ENCODE data around the gene STAC2. TPM values are rescaled to one million over a fixed set of nuclear protein-coding genes. Genes with fewer than 3 reads are reported as not detected.
A peak's percentile ranks its signal among the peaks of the same experiment; 100 is the strongest.

STAC2 gene
- polyA plus RNA-seq, 3 donors: not detected

DNA sequence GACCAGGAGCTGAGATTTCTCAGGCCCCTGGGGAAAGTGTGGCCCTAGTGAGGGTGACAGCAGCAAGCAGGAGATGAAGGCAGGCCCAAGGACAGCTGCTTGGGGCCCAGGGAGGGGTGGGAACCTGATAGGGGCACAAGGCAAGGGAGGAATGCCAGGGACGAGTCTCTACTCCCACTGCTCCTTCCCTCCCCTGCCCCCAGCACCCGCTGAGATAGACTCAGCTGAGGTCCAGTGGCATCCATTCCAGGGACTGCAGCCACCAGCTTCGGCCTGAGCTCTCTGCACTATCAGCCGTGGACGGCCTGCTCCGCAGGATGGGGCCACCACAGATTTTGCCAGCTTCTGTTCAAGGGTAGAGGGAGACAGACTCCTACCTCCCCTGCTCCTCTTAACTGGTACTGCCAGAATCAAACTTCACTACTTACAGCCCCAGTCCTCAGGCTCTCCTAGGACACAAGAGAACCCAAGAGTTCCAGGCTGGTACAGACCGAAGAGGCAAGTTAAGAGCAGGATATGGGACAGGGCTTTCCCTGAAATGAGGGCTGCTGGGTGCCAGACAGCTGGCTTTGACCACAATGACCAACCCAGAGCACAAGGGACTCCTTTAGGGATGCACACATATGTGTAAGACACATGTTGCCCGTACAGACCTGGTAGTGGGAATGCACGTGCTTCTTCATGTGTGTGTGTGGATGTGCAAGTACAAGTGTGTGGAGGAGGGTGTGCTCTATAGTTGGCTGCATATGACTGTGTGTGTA lies 33.8 kb downstream of the STAC2 start:
- Histone ChIP-seq H3K27ac (ENCODE audit: low read depth in 1 of 2, low read length in 2 of 2) (no peak overlapping the region), H3K9me3 (replicated peaks in 1 of 2; ENCODE audit: control insufficient read depth in 1 of 2, insufficient read depth in 1 of 2, low read length in 2 of 2) (no peaks in the 10 kb centered on the region), H4K20me1 (ENCODE audit: insufficient read depth, low read length) (peaks cover 3% of the 10 kb centered on the region), H3K79me2 (ENCODE audit: insufficient read depth, low read length) (no peaks in the 10 kb centered on the region), H3K9ac (ENCODE audit: insufficient read depth, low read length, poor library complexity, severe bottlenecking) (no peak overlapping the region), H2AFZ (ENCODE audit: insufficient read depth, low read depth, low read length, poor library complexity, severe bottlenecking) (no peak overlapping the region), H3K4me2 (replicated peaks; ENCODE audit: extremely low read depth, low read length, poor library complexity, severe bottlenecking) (no peak overlapping the region), H3K27me3 (ENCODE audit: control insufficient read depth in 2 of 2, insufficient read depth in 2 of 2, low read length in 2 of 2) (no peaks in the 10 kb centered on the region), H3K4me1 (ENCODE audit: control insufficient read depth in 1 of 2, insufficient read depth in 2 of 2, low read length in 2 of 2) (peaks cover 12 to 15% of the 10 kb centered on the region in 2 donors), H3K4me3 (replicated peaks in 1 of 3; ENCODE audit: low read depth in 2 of 3, low read length in 3 of 3) (no peak overlapping the region), H3K36me3 (replicated peaks in 1 of 2; ENCODE audit: control insufficient read depth in 1 of 2, insufficient read depth in 2 of 2, low read length in 2 of 2) (peaks cover 31 to 57% of the 10 kb centered on the region in 2 donors)
- Mint-ChIP-seq H3K9me3 (no peaks in the 10 kb centered on the region), H3K27me3 (ENCODE audit: low read depth in 3 of 3) (peaks cover under 1 to 3% (median 2%) of the 10 kb centered on the region in 3 donors), H3K27ac (no peak overlapping the region), H3K4me1 (peaks cover 17% of the 10 kb centered on the region), H3K4me3 (no peak overlapping the region), H3K36me3 (peaks cover 42 to 58% of the 10 kb centered on the region in 2 donors)
- WGBS (ENCODE audit: insufficient coverage): 96% methylated on average over 7 of the region's 9 CpGs
- intact Hi-C loops (cut with micrococcal nuclease): no loop called here
- TF ChIP-seq, protein P1, sequence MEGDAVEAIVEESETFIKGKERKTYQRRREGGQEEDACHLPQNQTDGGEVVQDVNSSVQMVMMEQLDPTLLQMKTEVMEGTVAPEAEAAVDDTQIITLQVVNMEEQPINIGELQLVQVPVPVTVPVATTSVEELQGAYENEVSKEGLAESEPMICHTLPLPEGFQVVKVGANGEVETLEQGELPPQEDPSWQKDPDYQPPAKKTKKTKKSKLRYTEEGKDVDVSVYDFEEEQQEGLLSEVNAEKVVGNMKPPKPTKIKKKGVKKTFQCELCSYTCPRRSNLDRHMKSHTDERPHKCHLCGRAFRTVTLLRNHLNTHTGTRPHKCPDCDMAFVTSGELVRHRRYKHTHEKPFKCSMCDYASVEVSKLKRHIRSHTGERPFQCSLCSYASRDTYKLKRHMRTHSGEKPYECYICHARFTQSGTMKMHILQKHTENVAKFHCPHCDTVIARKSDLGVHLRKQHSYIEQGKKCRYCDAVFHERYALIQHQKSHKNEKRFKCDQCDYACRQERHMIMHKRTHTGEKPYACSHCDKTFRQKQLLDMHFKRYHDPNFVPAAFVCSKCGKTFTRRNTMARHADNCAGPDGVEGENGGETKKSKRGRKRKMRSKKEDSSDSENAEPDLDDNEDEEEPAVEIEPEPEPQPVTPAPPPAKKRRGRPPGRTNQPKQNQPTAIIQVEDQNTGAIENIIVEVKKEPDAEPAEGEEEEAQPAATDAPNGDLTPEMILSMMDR (IDR thresholded peaks at IDR 0.05): no peak
- DNase-seq: no peak

DNA sequence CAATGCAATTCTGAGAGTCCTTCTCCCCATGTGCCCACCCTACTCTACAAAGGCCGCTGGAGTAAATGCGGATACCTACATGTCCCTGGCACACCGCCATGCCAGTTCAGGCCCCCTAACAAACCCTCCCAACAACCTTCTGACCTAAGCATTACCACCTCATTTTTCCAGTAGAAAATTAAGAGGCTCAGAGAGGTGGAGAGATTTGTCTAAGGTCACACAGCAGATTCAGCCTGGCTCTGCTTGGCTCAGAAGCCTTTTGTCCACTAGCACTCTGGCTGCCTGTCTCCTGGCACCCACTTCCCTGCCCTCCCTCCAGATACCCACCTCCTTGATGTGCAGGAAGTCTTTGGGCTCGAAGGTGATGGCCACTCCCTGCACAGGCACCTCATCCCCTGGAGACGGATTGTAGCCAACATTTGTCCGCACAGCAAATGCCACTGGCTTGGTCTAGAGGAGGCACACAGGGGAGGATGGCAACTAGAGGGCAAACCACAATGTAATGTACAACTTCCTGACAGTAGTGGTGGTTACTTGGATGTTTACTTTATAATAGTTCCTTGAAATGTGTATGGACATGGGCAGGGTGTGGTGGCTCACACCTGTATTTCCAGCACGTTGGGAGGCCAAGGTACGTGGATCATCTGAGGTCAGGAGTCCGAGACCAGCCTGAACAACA lies 38.5 kb downstream of the STAC2 start:
- no peak overlapping the region for H3K9ac ChIP-seq (ENCODE audit: insufficient read depth, low read length, poor library complexity, severe bottlenecking)
- peaks cover 7% of the 10 kb centered on the region for H3K4me1 Mint-ChIP-seq
- no peak for DNase-seq
- H3K4me3 ChIP-seq (replicated peaks in 1 of 3; ENCODE audit: low read depth in 2 of 3, low read length in 3 of 3): no peak overlapping the region
- H3K4me2 ChIP-seq (replicated peaks; ENCODE audit: extremely low read depth, low read length, poor library complexity, severe bottlenecking): no peak overlapping the region
- H4K20me1 ChIP-seq (ENCODE audit: insufficient read depth, low read length): no peaks in the 10 kb centered on the region
- no peaks in the 10 kb centered on the region for H3K27me3 ChIP-seq (ENCODE audit: control insufficient read depth in 2 of 2, insufficient read depth in 2 of 2, low read length in 2 of 2)
- no peak overlapping the region for H3K27ac ChIP-seq (ENCODE audit: low read depth in 1 of 2, low read length in 2 of 2)
- no peaks in the 10 kb centered on the region for H3K79me2 ChIP-seq (ENCODE audit: insufficient read depth, low read length)
- H3K4me1 ChIP-seq (ENCODE audit: control insufficient read depth in 1 of 2, insufficient read depth in 2 of 2, low read length in 2 of 2): no peaks in the 10 kb centered on the region
- H3K9me3 ChIP-seq (replicated peaks in 1 of 2; ENCODE audit: control insufficient read depth in 1 of 2, insufficient read depth in 1 of 2, low read length in 2 of 2): no peaks in the 10 kb centered on the region
- WGBS (ENCODE audit: insufficient coverage): 90% methylated on average over 4 of the region's 9 CpGs
- intact Hi-C loops (cut with micrococcal nuclease): no loop called here
- TF ChIP-seq, protein P1 (IDR thresholded peaks at IDR 0.05): no peak
- peaks cover 0 to 4% (median 2%) of the 10 kb centered on the region in 3 donors for H3K27me3 Mint-ChIP-seq (ENCODE audit: low read depth in 3 of 3)
- H2AFZ ChIP-seq (ENCODE audit: insufficient read depth, low read depth, low read length, poor library complexity, severe bottlenecking): no peak overlapping the region
- peaks cover 0 to 6% (median 0%) of the 10 kb centered on the region in 7 donors for H3K9me3 Mint-ChIP-seq
- H3K27ac Mint-ChIP-seq: peak overlapping the region in 1 of 7 donors; percentile 63
- peaks cover 44 to 79% of the 10 kb centered on the region in 2 donors for H3K36me3 Mint-ChIP-seq
- no peak overlapping the region for H3K4me3 Mint-ChIP-seq
- peaks cover 59 to 77% of the 10 kb centered on the region in 2 donors for H3K36me3 ChIP-seq (replicated peaks in 1 of 2; ENCODE audit: control insufficient read depth in 1 of 2, insufficient read depth in 2 of 2, low read length in 2 of 2)

All from CD14-positive monocyte (primary cell).